ENCODE measurements around the gene TACC3.
"Not testable (repeated sequence)": the region's sequence is repeated elsewhere in the genome, so short reads cannot be mapped to it uniquely, and the experiment has no call there.

Gene TACC3

DNA sequence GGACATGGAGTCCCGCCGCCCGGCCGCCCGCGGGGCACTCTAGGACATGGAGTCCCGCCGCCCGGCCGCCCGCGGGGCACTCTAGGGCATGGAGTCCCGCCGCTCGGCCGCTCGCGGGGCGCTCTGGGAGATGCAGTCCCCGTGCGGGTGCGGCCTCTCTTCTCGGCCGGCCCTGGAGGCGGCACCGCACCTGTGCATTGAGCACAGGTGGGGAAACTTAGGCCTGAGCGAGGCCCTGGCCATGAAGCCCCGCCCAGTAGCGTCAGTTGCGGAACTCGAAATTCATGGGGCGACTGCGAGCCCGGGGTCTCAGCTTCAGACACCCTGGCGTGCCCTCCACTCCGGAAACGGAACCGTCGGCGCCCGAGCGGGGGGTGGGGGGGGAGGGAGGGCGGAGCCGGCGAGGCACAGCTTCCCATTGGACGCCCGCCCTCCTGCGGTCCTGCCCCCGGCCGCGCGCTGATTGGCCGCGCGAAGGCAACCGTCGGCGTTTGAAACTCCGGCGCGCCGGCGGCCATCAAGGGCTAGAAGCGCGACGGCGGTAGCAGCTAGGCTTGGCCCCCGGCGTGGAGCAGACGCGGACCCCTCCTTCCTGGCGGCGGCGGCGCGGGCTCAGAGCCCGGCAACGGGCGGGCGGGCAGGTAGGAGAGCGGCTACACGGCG, at the start of gene TACC3, which contains the start of gene TMEM129:
TSS of gene TACC3 (plus strand) at position 519 of the 663 bp plus-strand sequence. CDS start 1,901 bp downstream, outside the sequence.
TSS of gene TMEM129 (minus strand) at position 321 of the 663 bp plus-strand sequence. CDS start 486 bp downstream, outside the sequence.
- peak; percentile 84 for DNase-seq (ENCODE audit: low read depth)

DNA sequence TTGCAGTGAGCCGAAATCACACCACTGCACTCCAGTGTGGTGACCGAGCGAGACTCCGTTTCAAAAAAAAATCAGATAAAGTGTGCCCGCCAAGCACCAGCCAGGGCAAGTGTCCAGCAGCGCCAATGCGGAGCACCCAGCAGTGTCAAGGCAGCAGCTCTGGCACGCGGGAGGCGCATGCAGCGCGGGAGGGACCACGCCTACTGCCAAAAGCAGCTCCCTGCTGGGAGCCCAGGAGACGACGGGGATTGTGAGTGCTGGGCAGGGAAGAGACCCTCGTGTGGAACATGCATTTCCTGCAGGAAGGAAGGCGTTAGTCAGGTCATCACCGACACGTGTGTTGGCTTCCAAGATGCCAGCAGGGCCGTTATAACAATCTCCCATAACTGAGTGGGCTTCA, 47.6 kb upstream of the TACC3 start:
- no peak for DNase-seq (ENCODE audit: low read depth)

DNA sequence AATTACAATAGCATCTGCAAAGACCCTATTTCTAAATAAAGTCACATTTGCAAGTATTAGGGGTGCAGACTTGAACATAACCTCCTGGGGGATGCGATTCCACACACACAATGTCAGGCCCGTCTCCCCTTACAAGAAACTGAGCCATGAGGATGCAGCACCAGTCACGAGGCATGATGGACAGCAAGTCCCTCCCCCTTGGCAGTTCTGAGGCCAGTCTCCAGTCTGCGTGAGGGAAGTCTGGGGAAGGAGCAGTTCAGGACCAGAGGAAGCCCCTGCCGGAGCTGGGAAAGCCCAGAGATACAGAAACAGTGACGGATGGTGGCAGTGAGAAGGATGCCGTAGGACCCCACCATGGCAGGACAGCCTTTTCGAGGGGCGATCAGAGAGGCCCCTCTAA, 46.6 kb upstream of the TACC3 start:
- DNase-seq (ENCODE audit: low read depth): no peak

DNA sequence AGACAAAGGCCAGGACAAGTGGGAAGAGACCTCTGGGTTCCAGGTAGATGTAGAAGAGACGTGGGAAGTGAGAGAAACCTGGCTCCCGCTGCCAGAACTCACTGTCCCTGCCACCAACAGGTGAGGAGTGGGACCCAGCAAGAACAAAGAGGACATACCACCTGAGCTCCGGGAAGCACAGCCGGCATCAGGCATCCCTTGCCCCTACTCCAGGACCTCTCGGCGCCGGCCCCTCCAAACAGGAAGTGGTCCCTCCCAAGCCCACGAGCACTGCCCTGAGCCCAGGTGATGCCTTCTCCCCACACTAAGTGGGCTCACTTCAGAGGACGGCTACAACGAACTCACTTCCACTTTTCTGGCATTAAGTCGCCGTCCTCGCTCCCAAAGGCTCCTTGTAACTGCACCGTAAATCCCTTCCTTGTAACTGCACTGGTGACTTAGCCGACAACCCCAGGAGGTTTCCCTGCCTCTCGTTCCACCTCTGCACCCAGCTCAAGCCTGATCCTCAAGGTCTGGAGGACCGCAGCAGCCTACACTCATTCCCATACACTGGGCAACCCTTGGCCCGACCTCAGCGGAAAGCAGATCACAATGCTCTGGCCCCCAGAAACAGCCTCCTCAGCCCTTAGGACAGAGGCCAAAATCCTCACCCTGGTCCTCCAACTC, 46.1 kb upstream of the TACC3 start:
- DNase-seq (ENCODE audit: low read depth): no peak

DNA sequence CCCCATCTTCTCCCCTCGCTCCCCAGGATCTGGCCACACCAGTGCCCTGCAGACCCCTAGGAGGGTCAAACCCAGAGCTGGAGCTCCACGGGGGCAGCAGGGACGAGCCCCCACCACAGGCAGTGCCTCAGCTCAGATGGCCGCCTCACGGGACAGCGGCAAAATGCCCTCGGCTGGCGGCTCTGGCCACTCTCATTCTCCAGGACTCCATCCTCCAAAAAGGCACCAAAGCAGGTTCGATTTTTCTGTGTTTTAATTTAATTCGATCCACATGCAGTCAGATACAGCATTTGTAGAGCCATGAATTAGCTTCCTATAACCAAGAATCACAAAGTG, 45.6 kb upstream of the TACC3 start:
- DNase-seq (ENCODE audit: low read depth): no peak

DNA sequence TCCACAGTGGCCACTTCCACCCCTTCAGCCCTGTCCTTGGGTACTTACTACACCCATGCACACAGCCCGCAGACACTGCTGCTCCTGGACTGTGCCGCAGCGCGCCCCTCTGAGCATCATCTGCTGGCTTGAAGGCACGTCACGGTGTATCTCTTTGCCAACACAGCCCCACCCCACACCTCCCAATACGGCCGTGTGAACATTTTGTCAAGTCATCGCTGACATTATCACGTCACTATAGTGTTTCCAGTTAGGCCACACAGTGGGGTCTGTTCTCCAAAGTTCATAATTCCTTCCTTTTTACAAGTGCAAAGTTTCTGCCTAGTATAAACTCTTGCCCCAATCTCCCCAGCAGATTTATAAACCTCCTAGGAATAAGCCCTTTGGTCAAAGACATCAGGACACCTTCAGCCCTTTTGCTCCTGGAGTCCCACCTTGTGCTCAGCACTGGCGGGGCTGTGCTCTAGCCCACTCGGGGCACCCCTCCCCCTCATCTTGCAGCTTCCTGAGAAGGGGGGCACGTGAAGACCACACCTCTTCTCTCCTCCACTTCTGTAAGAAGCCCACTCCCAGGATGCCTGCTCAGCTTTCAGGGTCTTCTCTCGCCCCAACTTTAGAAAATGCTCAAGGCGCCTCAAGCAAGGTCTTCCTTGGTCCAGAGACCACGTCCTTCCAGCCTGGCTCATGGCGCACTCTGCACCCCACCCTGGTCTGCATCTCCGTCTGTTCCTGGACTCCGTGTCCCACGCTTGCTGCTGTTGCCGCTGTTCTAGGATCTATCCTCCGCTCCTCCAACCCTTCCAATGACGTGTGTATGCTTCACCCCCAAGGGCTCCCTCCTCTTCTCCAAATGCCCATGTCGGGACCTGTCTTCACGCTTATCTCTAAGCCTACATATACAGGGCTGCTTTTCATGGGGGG, 44.5 kb upstream of the TACC3 start:
- DNase-seq (ENCODE audit: low read depth): no peak

DNA sequence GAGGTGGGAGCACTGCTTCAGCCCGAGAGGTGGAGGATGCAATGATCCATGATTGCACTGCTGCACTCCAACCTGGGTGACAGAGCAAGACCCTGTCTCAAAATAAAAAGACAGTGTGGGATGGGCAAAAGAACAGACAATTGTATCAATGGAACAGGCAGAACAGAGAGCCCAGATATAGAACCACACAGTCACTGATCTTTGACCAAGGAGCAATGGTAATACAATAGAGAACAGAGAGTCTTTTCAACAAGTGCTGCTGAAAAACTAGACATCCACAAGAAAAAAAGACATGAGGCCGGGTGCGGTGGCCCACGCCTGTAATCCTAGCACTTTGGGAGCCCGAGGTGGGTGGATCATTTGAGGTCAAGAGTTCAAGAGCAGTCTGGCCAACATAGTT, 43.1 kb upstream of the TACC3 start:
- DNase-seq (ENCODE audit: low read depth): no peak

DNA sequence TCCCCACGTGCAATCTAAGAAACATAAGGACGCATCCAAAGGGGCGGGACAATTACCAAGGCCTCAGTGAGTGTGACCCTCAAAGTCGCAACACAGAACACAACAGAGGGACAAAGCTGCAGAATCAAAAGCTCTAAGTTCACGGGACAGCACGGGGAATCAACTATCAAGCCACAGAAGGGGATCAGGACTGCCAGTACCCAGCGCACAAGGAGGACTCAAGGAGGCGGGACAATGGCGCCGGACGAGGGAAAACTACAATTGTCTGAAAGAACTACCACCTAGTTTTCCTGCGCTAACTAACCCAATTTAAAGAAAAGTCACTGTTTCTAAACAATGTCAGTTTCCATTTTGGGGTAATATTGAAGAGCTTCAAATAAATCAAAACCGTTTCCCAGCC, 38.5 kb upstream of the TACC3 start:
- DNase-seq (ENCODE audit: low read depth): no peak

DNA sequence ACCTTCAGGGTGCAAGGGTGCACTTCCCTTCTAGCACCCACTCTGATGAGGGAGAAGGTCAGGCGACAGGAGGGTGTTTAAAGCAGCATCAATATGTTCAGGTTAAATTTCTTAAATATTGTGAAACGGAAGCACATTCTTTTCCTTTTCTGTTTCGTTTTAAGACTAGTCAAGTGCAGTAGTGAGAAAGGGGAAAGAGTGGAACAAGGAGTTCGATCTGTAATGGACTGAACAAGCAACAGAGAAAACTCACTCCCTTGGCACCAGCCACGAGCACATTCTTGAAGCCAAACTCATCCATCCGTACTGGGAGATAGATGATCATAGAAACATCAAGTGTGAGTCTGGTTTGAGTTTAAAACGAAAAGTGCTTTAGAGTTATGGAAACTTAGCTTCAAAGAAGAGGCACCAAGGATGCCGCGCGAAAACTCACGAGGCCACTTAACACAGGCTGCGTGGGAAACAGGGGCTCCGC, 38.0 kb upstream of the TACC3 start:
- no peak for DNase-seq (ENCODE audit: low read depth)

DNA sequence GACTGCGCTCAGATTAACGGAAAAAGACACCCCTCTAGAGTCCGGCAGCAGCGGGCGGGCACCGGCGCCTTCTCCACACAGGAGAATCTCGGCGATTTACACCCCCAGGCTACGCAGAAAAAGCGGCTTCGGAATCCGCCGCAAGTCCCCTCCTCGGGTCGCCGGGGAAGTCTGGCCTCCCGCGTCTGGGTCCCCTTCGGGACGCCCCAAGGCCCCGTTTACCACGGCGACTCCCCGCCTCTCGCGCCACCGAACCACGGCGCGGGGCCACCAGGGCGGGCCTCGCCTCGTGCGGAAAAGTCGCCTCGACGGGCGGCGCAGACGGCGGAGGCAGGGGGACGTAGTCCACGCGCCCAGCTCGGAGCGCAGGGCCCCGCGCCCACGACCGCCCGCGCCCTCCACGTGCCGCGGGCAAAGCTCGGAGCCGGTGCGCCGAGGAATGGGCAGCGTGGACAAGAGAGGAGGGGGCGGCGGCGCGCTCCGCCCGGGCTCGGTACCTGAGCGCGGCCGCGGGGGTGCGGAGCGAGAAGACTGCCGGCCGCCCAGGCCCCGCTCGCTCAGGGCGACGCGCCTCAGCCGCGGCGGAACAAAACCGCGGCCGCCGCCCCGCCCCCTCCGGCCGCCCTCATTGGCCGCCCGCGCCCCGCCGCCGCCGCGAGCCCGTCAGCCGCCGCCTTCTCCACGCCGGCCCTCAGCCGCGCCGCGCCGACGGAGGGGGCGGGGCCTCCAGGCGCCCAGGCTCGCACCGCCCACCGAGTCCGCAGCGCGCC, 37.4 kb upstream of the TACC3 start, which contains the start of gene FAM53A:
TSS of gene FAM53A (minus strand) at position 578 of the 770 bp plus-strand sequence. CDS start 15,572 bp downstream, outside the sequence.
- DNase-seq (ENCODE audit: low read depth): no peak

DNA sequence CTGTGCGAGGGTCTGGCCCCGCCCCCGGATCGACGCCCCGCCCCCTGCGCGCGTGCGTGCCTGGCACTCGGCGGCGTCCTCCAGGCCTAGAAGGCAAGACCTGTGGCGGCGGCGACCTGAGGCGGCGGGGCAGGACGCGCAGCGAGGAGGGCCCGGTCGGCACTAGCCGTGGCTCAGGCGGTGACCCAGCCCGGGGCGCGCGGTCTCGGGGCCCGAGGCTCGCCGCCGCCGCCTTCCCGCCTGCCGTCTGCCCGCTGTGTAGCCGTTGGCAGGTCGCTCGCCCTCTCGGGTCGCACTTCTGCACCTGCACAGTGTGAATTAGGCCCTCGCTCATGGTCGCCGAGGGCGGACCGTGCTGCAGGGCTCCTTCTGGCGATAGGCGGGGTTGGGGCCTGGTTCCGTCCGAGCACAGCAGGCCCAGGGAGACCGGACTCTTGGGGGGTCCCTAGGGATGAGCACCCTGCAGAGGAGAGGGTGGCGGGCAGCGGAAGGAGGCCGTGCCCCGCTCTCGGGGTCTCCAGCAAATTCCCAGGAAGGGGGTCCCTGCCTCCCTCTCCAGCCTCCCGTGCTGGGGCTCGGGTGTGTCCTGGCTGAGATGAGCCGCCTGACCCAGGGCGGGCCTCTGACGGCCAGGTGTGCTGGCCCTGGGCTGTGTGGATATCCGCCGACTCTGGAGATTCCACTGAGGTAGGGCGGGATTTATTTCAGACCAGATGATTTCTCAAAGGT, 36.7 kb upstream of the TACC3 start:
- peak; percentile 84 for DNase-seq (ENCODE audit: low read depth)

DNA sequence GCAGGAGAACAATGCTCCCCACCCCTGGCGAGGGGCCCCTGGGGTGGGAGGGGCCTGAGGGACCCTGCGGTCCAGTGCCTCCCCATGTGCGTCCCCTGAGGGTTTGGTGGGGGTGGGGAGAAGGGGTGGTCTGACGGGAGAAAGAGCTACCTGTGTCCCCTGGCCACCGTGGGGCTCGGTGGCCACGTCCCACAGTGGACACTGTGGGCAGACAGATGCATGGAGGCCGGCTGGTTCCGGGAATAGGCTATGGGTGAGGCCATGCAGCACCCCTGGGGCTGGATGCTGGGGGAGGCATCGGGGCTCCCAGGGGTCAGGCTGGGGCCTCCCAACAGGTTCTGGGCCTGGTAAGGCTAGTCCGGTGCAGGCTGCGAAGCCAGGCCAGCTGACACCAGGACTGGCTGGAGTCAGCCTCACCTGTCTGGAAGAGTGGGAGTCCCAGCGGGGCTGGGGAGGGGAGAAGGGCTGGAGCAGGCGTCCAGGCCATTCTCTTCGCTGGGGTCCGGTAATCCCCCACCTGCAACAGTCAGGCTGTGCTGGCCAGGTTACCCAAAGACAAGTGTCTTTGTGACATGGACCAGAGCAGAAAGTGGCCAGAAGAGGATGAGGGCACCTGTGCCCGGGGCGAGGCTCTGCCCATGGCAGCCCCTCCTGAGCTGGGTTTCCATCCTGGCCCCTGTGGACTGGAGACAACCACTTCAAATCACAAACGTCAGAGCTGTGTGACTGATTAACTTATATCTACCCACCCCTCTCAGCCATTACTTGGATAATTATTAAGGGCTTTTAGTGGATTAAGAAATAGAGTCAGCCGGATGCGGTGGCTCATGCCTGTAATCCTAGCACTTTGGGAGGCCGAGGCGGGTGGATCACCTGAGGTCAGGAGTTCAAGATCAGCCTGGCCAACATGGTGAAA, 35.8 kb upstream of the TACC3 start:
- no peak for DNase-seq (ENCODE audit: low read depth)

DNA sequence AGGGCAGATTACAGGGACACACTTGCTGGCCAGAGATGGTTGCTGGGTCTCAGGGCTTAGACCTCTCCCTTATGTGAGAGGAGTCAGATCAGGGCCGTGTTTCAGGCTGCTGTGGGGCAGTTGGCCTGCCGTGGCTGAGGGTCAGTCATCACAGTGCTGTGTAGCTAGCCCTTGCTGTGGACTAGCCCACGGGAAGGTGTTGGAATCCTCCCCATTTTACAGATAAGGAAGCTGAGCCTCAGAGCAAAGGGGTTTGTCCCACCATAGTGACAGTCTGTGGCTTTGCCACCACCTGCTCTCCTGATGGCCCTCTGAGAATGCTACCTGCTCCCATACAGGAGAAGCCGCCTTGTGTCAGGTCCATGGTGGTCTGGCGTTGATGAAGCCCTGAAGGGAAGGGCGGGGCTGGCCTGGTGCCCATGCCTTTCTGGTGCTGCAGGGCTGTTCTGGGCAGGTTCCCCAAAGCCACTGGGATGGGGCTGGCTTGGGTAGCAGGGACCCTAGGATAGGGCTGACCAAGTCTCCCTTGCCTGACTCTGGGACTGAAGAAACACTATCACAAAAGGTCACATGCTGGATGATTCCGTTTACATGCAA, 34.8 kb upstream of the TACC3 start:
- no peak for DNase-seq (ENCODE audit: low read depth)

DNA sequence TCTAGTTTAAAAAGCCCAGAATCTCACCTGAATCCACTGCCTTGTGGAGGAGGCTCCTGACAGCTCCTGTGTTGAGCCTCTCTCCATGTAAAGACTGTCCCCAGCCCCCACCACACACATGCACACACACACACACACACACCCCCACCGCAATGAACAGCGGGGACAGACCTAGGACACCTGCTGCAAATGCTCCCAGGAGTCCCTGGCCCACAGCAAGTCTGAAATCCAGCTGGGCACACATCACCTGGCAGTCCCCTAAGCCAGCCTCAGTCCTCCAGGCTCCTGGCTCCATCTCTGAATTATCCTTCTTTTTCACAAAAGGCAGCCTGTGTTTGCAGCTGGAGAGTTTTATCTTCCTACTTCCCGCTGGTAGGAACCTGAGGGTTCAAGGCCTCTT, 30.6 kb upstream of the TACC3 start:
- DNase-seq (ENCODE audit: low read depth): no peak

DNA sequence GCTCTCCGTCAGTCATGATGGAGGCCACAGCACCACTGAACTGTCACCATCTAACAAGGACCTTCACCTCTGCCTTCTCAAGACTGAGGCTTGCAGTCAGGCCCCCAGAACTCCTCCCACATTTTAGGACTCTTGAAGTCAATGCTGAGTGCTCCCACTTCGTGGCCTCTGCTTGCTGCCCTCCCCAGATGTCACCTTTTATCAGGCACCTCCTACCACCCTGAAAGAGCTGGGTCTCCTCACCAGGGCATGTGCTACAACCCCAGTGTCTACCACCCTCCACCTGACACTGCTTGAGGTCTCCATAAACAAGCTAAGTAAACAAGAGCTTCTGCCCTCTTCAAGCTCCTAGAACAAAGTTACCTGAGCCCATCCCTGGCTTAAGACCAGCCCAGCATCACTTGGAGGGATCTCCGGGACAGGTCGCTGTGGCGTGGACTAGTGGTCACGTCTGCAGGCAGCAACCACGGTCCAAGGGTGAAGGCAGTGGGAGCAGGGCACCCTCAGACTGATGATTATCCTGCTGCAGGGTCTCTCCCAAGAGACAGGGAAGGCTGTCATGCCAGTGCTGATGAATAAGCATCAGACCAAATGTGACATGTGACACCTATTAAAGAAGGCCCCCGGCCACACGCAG, 29.5 kb upstream of the TACC3 start:
- no peak for DNase-seq (ENCODE audit: low read depth)

DNA sequence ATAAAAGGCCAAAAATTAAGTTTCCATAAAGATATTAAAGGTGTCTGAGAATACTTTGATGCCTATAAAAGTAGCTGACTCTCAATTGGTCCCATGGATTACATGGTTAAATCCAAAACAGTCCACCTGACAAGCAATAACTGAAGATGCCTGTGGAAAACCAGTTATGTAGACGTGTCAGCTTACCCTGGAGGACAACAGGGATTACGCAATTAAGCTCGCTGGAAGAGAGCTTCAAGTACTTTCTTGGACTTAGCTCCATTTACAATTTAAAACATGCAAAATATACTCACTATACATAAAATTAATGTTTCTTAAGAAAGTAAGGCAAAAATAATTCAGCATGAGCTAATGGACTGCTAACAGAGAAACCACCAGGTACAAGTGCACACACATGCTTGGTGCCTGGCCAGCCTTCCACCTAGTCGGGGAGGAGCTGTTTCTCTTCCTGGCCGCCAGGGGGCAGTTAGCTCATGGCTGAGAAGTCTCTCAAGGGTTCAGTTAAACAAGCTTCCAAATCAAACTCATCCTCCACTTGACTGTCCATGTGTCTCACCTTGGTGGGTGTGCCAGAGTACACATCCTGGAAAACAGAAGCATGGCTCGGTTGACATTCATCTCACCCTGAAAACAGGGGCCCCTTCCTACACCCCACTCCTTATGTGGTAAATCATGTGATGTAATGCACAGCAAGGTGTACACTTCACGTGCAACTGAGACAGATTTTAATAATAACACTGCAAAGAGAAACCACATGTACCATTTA, 28.0 kb upstream of the TACC3 start:
- DNase-seq (ENCODE audit: low read depth): peak; percentile 66

DNA sequence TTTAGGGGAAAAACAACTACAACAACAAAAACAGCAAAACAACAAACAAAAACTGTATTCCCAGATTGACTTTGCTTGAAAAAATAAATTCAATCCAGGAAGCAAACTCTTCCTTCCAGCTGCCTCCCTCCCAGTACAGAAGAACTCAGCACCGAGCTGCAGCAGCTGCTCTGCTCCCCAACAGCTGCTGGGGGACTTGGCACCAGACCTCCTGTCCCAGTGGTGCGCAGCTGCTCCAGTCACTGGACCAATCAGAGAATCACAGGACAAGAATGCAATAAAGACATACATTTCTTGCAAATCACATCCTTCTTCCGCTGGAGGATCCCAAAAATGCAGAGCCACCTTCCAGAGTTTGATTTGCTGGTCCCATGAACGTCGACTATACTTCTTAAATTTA, 25.4 kb upstream of the TACC3 start:
- DNase-seq (ENCODE audit: low read depth): no peak

DNA sequence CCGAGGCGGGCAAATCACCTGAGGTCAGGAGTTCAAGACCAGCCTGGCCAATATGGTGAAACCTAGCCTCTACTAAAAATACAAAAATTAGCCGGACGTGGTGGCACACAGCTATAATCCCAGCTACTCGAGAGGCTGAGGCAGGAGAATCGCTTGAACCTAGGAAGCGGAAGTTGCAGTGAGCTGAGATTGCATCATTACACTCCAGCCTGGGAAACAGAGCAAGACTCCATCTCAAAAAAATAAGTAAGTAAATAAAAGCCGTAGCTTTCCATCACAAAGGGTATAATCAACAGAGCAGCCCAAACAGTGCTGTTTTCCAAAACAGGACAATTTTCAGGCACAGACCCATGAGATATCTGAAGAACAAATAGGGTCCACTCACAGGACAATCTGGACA, 19.6 kb upstream of the TACC3 start:
- DNase-seq (ENCODE audit: low read depth): not testable (repeated sequence)
